GM19023 (cell line): ENCODE data around the gene KCNE2.

Experiments
- ATAC-seq: cut with Tn5 transposase; IDR thresholded peaks from one replicate; pipeline ENCODE4 v1.9.1; 2021; ENCODE audit warnings: mild to moderate bottlenecking, moderate library complexity; ENCODE audit not compliant: unreplicated experiment

KCNE2 gene

DNA sequence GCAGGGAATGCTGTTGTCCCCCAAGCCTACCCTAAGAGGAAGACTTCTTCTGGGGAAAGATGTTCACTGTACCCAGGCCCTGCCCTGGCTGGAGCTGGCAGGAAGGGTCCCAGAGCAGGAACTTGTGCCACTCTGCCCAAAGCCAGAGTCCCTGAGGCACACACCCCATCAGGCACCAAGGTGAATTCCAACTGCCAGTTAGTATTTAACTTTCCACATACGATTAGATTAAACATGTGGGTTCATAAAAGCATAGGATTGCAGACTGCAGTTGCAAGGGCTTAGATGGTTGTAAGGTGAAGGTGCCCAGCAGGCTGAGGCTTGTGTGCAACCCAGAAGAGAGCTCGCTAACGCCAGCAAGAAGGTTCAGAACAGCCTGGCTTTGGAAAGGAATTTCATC, at the start of gene KCNE2:
TSS of gene KCNE2 (plus strand) at position 274 of the 400 bp plus-strand sequence. CDS start 6,473 bp downstream, outside the sequence.
- no peak for ATAC-seq

- no peak for ATAC-seq
Observed at GRCh38 chr21:34319585-34319984, 44.2 kb upstream of the KCNE2 start.

DNA sequence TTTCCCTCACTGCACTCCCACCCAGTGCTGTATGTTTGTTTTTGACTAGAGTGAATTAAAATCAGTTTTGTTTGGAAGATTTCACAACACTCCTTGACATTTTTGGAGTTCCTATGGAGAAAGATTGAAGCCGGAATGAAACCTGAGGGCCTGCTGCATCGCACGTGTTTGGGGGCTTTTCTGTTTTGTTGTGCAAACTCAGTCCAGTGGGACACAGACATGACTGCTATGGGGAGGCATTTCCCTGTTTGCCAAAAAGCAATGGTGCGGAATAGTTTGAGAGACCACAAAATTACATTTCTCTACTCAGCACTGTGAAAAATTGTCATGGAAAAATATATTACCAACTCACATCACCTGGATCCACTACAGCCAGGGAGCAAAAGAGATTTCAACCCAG, 43.8 kb upstream of the KCNE2 start:
- no peak for ATAC-seq

DNA sequence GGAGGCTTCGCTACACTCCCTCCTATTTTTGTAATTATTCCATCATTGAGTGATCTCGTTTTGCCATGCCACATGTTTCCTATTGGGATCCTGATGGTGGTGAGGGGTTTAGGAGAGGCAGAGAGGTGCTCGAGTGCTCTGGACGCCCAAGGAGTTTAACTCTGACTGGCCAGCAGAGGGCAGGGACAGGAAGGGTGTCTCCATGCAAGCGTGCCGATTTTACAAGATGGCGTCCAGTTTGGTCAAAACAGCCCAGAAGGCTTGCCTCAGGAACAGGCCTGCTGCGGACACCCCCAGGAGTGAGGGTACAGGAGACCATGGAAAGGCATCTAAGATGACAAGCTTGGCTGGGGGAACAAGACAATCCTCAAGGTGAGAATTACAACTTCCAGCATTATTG, 33.8 kb upstream of the KCNE2 start:
- ATAC-seq = no peak

GRCh38 chr21:34331726-34332125, 32.1 kb upstream of the KCNE2 start:
- ATAC-seq = no peak

GRCh38 chr21:34332347-34332746, 31.5 kb upstream of the KCNE2 start:
- ATAC-seq = no peak

DNA sequence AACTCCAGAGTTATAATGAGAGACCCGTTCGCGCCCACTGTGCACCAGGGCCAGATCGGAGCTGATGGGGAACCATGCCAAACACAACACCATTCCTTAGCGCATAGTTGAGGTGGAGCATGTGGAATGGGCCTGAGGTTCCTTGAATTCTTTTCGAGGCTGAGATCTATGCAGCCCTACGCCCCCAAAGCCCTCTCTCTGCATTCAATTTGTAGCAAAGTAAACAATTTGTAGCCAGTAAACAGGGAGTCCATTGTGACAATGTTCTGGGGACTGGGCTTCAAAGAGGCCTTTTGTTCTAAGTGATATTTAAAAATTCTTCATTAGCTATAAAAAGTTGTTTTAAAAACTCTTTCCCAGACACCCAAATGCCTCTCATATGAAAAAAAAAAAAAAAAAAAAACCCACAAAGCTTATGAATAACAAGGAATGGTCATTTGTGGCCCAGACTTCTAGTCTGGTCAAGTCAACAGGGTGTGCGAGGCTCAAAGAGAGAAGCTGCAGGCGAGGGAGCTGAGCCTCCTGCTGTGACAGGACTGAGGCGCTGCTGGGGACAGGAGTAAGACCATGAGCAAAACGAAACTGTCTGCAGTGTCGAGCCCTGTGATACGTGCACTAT, 30.6 kb upstream of the KCNE2 start:
- no peak for ATAC-seq

DNA sequence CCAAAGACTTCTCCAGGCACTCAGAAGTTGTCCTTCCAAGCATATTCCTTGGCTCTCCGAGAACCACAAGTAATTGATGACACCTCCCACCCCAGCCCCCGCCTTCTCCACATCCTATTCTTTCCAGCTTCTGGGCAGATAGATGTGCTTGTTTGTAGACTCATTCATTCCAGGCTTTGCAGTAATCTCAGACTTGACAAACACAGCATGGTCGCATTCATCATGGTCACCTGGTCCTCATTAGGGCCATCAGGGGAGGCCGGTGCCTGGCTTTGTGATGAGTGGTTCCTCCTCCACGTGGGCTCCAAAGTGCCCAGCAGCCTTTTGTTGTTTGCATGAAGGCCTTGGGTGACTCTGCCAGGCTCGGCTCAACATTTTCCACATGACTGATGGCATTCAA, 28.5 kb upstream of the KCNE2 start:
- ATAC-seq = no peak

- ATAC-seq = no peak
Observed at GRCh38 chr21:34336245-34336644, 27.6 kb upstream of the KCNE2 start.

GRCh38 chr21:34336756-34337391, 26.9 kb upstream of the KCNE2 start:
- no peak for ATAC-seq

DNA sequence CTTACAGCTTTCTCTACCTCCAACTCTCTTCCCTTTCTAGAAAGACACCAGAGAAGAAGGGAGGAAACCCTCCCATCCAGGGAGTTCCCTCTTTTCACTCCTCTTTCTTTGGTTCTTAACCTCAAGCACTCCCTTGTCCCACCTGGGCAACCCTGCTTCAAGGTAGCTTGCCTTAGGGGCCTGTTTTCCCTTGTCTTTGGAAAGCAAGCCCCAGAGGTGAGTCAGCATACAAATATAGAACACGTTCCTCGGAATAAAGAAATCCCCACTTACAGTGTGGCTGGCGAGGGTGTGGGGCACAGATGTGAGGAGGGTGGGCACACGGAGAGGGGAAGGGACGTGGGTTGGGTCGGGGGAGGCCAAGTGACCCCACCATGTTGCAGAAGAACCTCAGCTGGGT, 26.1 kb upstream of the KCNE2 start:
- ATAC-seq = no peak

DNA sequence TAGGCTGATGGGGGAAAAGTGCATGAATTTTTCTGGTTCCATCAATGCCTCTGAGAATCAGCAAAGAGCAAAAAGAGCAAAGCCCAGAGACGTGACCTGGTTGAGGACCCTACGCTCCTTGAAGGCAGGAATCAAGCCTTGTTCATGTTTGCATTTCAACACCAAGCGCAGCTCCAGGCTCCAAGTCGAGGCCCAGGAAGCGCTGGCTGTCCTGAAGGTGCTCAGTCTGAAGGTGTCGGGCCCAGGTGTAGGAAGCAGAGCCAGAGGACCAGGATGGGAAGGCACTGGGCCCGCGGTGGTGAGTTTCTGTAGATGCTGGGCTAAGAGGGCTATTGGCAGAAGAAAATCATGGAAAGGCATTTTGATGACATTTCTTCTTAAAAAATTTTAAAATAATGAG, 25.6 kb upstream of the KCNE2 start:
- no peak for ATAC-seq

DNA sequence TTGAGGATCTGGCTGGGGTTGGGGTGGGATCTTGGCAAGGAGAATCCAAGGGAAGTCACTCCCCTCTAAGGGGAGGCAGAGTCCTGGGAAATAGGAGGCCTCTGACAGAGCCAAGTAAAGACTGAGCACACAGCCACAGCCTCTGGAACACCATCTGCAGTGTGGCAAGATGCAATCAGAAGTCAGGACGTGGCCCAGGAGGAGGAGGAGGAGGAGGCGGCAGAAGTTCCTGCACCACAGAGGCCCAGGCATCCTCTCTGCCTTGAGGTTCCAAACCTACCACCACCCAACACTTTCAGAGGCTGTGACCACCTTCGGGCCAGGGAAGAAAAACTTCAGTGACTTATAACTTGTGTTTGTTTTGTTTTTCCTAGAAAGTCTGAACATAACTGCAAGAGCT, 23.7 kb upstream of the KCNE2 start:
- no peak for ATAC-seq

- no peak for ATAC-seq
Observed at GRCh38 chr21:34342476-34342875, 21.3 kb upstream of the KCNE2 start.

GRCh38 chr21:34343347-34343746, 20.5 kb upstream of the KCNE2 start:
- no peak for ATAC-seq

GRCh38 chr21:34343838-34344381, 19.9 kb upstream of the KCNE2 start:
- no peak for ATAC-seq

DNA sequence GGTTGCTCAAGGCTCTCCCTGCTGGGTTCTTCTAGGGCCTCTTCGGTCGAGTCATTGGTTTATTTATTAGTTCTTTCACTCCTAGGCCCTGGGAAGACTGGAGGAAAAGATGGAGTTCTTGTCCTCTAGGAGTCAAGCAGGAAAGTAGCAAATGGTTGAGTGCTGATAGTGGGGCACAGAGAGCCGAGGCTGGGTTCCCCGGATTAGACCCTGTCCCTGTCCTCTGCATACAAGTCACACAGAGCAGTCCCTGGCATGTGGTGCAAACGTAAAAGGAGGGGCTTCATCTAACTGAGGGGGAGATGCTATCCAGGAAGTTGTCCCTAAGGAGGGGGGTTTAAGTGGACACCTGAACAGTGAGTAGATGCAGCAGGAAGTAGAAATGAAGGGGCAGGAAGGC, 19.2 kb upstream of the KCNE2 start:
- no peak for ATAC-seq

DNA sequence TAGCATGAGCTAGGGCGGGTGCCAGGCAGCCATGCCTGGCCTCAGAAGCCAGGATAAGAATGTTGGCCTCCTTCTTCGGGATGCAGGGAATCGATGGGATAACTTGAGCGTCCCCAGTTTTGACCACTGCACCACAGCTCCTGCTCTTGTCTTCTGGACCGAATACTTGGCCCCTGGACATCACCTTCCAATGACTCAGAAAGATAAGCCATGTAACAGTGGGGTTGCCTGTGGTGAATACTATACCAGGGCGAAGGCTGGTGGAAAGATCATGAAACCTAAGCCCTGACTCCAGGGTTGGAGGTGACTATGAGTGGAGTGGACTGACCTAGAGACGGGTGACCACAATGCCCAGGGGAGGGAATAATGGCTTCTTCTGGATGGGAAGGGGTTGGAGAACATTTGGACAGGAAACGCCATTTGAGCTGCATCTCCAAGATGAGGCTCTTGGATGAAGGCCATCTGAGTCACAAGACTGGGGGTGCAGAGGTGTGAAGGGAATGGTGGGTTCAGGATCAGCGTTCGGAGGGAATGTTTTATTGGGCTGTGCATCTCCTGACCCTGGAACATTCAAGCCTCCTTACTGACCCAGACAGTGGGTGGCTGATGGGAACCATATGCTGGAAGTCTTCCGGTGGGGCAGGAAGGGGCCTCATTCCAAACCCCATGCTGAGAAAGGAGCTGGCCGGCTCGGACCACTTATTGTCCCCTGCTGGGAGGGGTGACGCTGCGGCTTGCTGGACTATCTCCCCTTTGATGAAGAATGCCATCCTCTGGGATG, 18.5 kb upstream of the KCNE2 start:
- ATAC-seq = no peak

GRCh38 chr21:34345892-34346291, 17.9 kb upstream of the KCNE2 start:
- no peak for ATAC-seq

DNA sequence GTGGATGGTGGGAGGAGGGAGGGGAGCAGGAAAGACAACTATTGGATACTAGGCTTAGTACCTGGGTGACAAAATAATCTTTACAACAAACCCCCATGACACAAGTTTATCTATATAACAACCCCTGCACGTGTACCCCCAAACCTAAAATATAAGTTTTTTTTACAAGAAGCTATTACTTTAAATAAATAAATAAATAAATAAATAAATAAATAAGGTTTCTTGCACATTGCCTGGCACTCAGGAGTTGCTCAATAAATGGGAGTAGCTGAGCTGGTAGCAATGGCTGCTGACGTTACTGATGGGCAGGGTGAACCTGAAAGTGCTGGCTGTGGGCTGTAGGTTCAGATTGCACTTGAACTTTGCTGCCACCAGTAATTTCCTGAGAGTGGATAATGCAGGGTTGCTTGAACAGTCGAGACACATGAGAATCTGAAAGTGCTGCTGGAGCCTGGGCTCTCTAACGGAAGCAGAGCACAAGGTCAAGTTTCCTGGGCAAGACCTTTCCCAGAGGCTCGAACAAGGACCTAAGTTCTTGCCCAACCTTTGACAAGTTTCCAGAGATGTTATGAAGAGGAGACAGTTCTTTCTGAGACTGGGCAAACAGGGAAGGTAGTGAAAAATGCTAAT, 14.8 kb upstream of the KCNE2 start:
- no peak for ATAC-seq

DNA sequence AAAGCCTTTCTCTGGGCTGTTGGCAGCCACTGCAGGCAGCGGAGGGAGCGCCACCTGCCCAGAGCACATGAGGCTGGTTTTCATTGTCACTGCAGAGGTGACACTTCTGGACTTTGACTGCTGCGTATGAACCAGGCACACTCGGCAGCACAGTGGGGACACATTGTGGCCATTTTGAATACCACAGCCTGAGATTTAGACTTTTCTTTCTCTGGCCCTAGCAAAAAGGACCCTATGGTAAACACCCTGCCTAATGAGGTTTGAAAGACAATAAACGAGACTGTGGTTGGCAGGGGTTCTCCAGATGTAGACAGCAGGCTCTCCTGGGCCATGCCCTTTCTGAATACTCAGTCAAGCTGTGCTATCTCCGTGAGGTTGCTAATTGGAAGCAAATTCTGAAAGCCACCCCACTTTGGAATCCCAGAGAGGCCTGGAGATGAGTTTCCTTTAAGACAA, 12.0 kb upstream of the KCNE2 start:
- ATAC-seq = peak; percentile 48
